ENCODE data around the gene ADCY9. TPM values are rescaled to one million over a fixed set of nuclear protein-coding genes. Genes with fewer than 3 reads are reported as not detected.

Gene ADCY9
- total RNA-seq, 1 donor from 2014 or later: 49.6 TPM

- DNase-seq: no peak
- H3K36me3 ChIP-seq: no peaks in the 10 kb centered on the region
- no peak overlapping the region for H3K27ac ChIP-seq
- H3K9me3 ChIP-seq: no peaks in the 10 kb centered on the region
- H3K4me3 ChIP-seq: no peak overlapping the region
- no peak for TF ChIP-seq CTCF (IDR thresholded peaks at IDR 0.05)
- H3K4me1 ChIP-seq: no peaks in the 10 kb centered on the region
- no peak for ATAC-seq
- intact Hi-C loops (cut with DNase I): no loop called here
- H3K27me3 ChIP-seq: no peaks in the 10 kb centered on the region
Observed at GRCh38 chr16:4131621-4132020, 15.4 kb upstream of the ADCY9 start.

- DNase-seq: no peak
- Histone ChIP-seq H3K36me3 (no peaks in the 10 kb centered on the region), H3K4me1 (no peaks in the 10 kb centered on the region), H3K9me3 (no peaks in the 10 kb centered on the region), H3K27me3 (no peaks in the 10 kb centered on the region), H3K4me3 (no peak overlapping the region), H3K27ac (no peak overlapping the region)
- TF ChIP-seq CTCF (IDR thresholded peaks at IDR 0.05): no peak
- intact Hi-C loops (cut with DNase I): no loop called here
- ATAC-seq: no peak
Observed at GRCh38 chr16:4124535-4125294, 8.5 kb upstream of the ADCY9 start.

GRCh38 chr16:4123616-4124300 is 7.5 kb upstream of the ADCY9 start:
- ATAC-seq: no peak
- DNase-seq: no peak
- no peaks in the 10 kb centered on the region for H3K36me3 ChIP-seq
- no peaks in the 10 kb centered on the region for H3K4me1 ChIP-seq
- no peak overlapping the region for H3K27ac ChIP-seq
- TF ChIP-seq CTCF (IDR thresholded peaks at IDR 0.05): no peak
- H3K4me3 ChIP-seq: no peak overlapping the region
- no peaks in the 10 kb centered on the region for H3K9me3 ChIP-seq
- H3K27me3 ChIP-seq: no peaks in the 10 kb centered on the region
- intact Hi-C loops (cut with DNase I): no loop called here

GRCh38 chr16:4120176-4120575 is 3.9 kb upstream of the ADCY9 start:
- H3K27ac ChIP-seq: no peak overlapping the region
- DNase-seq (no peak), ATAC-seq (no peak)
- H3K4me1 ChIP-seq: peaks cover under 1% of the 10 kb centered on the region
- H3K4me3 ChIP-seq: no peak overlapping the region
- H3K27me3 ChIP-seq: no peaks in the 10 kb centered on the region
- no peaks in the 10 kb centered on the region for H3K9me3 ChIP-seq
- intact Hi-C loops (cut with DNase I): no loop called here
- no peak for TF ChIP-seq CTCF (IDR thresholded peaks at IDR 0.05)
- H3K36me3 ChIP-seq: no peaks in the 10 kb centered on the region

GRCh38 chr16:4117250-4117578 is 972 bp upstream of the ADCY9 start:
- H3K27me3 ChIP-seq: no peaks in the 10 kb centered on the region
- no peak for ATAC-seq
- H3K4me1 ChIP-seq: peaks cover 26% of the 10 kb centered on the region
- H3K27ac ChIP-seq: peak overlapping the region; percentile 80
- DNase-seq: no peak
- H3K4me3 ChIP-seq: peak overlapping the region; percentile 59
- intact Hi-C loops (cut with DNase I): loop anchor here (10.0 kb wide), 1 partner anchor 62 kb away; no protein-coding TSS in a partner anchor
- no peaks in the 10 kb centered on the region for H3K36me3 ChIP-seq
- H3K9me3 ChIP-seq: no peaks in the 10 kb centered on the region
- no peak for TF ChIP-seq CTCF (IDR thresholded peaks at IDR 0.05)

Data from upper lobe of right lung (tissue), 1 donor.